ENCODE measurements around the gene FAAH.

The FAAH gene

GRCh38 chr1:46461809-46462448 lies 67.8 kb downstream of the FAAH start:
- H3K4me3 ChIP-seq (ENCODE audit: low read depth, low read length): no peak overlapping the region
- no peak for DNase-seq (ENCODE audit: low read depth)
- TF ChIP-seq CTCF (IDR thresholded peaks at IDR 0.05; ENCODE audit: low read depth, low read length, missing control alignments): no peak

Measured in GM12864 (cell line).